Neuronal stem cell (in vitro differentiated cells): Measurements from ENCODE around the gene TRIOBP.

Source experiments
- DNase-seq: peaks from one replicate; pipeline ENCODE4 v3.0.0-alpha.2; 2013; ENCODE audit warnings: low spot score
- H2AFZ ChIP-seq: one replicate; pipeline ENCODE4 v1.6.1; 2013; ENCODE audit warnings: mild to moderate bottlenecking, low read length, inconsistent platforms
- H2AK5ac ChIP-seq: 2 replicates; pipeline ENCODE4 v1.6.1; 2013; ENCODE audit warnings: low read depth, mild to moderate bottlenecking, inconsistent platforms, low read length, moderate library complexity, mixed read lengths
- H2BK120ac ChIP-seq: 2 replicates; pipeline ENCODE4 v1.6.1; 2013; ENCODE audit warnings: low read depth, mild to moderate bottlenecking, inconsistent platforms, low read length, moderate library complexity, mixed read lengths
- H2BK12ac ChIP-seq: one replicate; pipeline ENCODE4 v1.6.1; 2013; ENCODE audit warnings: low read length, inconsistent platforms
- H2BK15ac ChIP-seq: 2 replicates; pipeline ENCODE4 v1.6.1; 2013; ENCODE audit warnings: mild to moderate bottlenecking, low read length, inconsistent platforms, mixed read lengths
- H2BK5ac ChIP-seq: one replicate; pipeline ENCODE4 v1.6.1; 2013; ENCODE audit warnings: inconsistent platforms, mild to moderate bottlenecking, low read length, moderate library complexity
- H3K14ac ChIP-seq: one replicate; pipeline ENCODE4 v1.6.1; 2013; ENCODE audit warnings: low read length, inconsistent platforms
- H3K18ac ChIP-seq: 2 replicates; pipeline ENCODE4 v1.6.1; 2013; ENCODE audit warnings: low read length, inconsistent platforms
- H3K23ac ChIP-seq: 2 replicates; pipeline ENCODE4 v1.6.1; 2013; ENCODE audit warnings: low read depth, mild to moderate bottlenecking, mixed read lengths, low read length, inconsistent platforms; ENCODE audit not compliant: poor library complexity
- H3K27ac ChIP-seq: replicated peaks from 3 replicates; pipeline ENCODE4 v1.5.1; 2013; ENCODE audit warnings: low read length, inconsistent platforms
- H3K27me3 ChIP-seq, 3 experiments: 2 replicates each; pipeline ENCODE4 v1.6.1; 2013; ENCODE audit warnings: low read length in 3 of 3, mild to moderate bottlenecking in 2 of 3, inconsistent platforms in 1 of 3, low read depth in 1 of 3, mixed read lengths in 1 of 3, moderate library complexity in 1 of 3; ENCODE audit not compliant: control insufficient read depth in 3 of 3, insufficient read depth in 3 of 3
- H3K36me3 ChIP-seq, 2 donors: replicated peaks in 1 of 2; 2 replicates each; pipeline ENCODE4 v1.6.1; 2013; ENCODE audit warnings: low read length in 2 of 2; ENCODE audit not compliant: control insufficient read depth in 2 of 2, insufficient read depth in 2 of 2
- H3K4ac ChIP-seq: 2 replicates; pipeline ENCODE4 v1.6.1; 2013; ENCODE audit warnings: inconsistent platforms, mild to moderate bottlenecking, low read length, moderate library complexity
- H3K4me1 ChIP-seq, 2 donors: 1 replicate in 1 of 2; 2 replicates in 1 of 2; pipeline ENCODE4 v1.6.1; 2013; ENCODE audit warnings: low read length in 2 of 2, low read depth in 1 of 2; ENCODE audit not compliant: control insufficient read depth in 2 of 2, insufficient read depth in 1 of 2
- H3K4me2 ChIP-seq: one replicate; pipeline ENCODE4 v1.6.1; 2013; ENCODE audit warnings: mild to moderate bottlenecking, low read length, inconsistent platforms; ENCODE audit not compliant: insufficient read depth, poor library complexity, severe bottlenecking
- H3K4me3 ChIP-seq, 2 donors: 2 replicates each; pipeline ENCODE4 v1.5.1; 2013; ENCODE audit warnings: low read length in 2 of 2, mild to moderate bottlenecking in 2 of 2, inconsistent platforms in 1 of 2, moderate library complexity in 1 of 2
- H3K79me1 ChIP-seq: one replicate; pipeline ENCODE4 v1.6.1; 2013; ENCODE audit warnings: low read depth, mild to moderate bottlenecking, inconsistent platforms, low read length, moderate library complexity
- H3K9ac ChIP-seq: one replicate; pipeline ENCODE4 v1.6.1; 2013; ENCODE audit warnings: mild to moderate bottlenecking, low read depth, low read length, inconsistent platforms; ENCODE audit not compliant: poor library complexity
- H3K9me3 ChIP-seq, 2 donors: replicated peaks in 1 of 2; 2 replicates each; pipeline versions ENCODE3 to v1.6.1; 2013; ENCODE audit warnings: low read length in 2 of 2, mild to moderate bottlenecking in 2 of 2, inconsistent platforms in 1 of 2, low read depth in 1 of 2, mixed read lengths in 1 of 2, moderate library complexity in 1 of 2; ENCODE audit not compliant: control insufficient read depth in 2 of 2, insufficient read depth in 1 of 2
- H4K8ac ChIP-seq: one replicate; pipeline ENCODE4 v1.6.1; 2013; ENCODE audit warnings: low read depth, mild to moderate bottlenecking, inconsistent platforms, low read length, moderate library complexity
- H4K91ac ChIP-seq: one replicate; pipeline ENCODE4 v1.6.1; 2013; ENCODE audit warnings: low read length, low read depth, mild to moderate bottlenecking, inconsistent platforms; ENCODE audit not compliant: poor library complexity
- WGBS, 2 donors: extraction: QIAGEN DNeasy Blood & Tissue Kit; methylation state at CpG; one replicate each; pipeline ENCODE4 v1.1.7; 2013; ENCODE audit warnings: missing lambda C conversion rate in 2 of 2, mixed read lengths in 1 of 2; ENCODE audit not compliant: insufficient read length in 2 of 2, insufficient replicate concordance in 1 of 2; ENCODE audit errors: extremely low coverage in 2 of 2; 5-methylcytosine and 5-hydroxymethylcytosine counted together

Gene TRIOBP

GRCh38 chr22:37658133-37659065 lies 38.4 kb upstream of the TRIOBP start, which contains the start of gene PDXP:
PDXP (plus strand) TSS chr22:37658723; CDS start chr22:37658783, 60 bp downstream.
- no peak within 1 kb of the TSS for H2BK15ac ChIP-seq
- H3K9me3 ChIP-seq, result no peaks in the 10 kb centered on the region
- H3K9ac ChIP-seq, result peak within 1 kb of the TSS; percentile 98
- H3K4ac ChIP-seq, result peak within 1 kb of the TSS; percentile 71
- peaks cover 11 to 16% of the 10 kb centered on the region in 2 donors for H3K4me1 ChIP-seq
- H4K8ac ChIP-seq, result no peak within 1 kb of the TSS
- no peak within 1 kb of the TSS for H2BK120ac ChIP-seq
- peak within 1 kb of the TSS; percentile 94 for H3K14ac ChIP-seq
- H2AFZ ChIP-seq, result peak within 1 kb of the TSS; percentile 88
- no peak within 1 kb of the TSS for H2BK5ac ChIP-seq
- H3K23ac ChIP-seq, result peak within 1 kb of the TSS; percentile 58
- H4K91ac ChIP-seq, result no peak within 1 kb of the TSS
- H2BK12ac ChIP-seq, result no peak within 1 kb of the TSS
- H3K36me3 ChIP-seq, result peaks cover 4 to 31% of the 10 kb centered on the region in 2 donors
- H3K4me3 ChIP-seq, result peak within 1 kb of the TSS; percentile 52 to 94
- H3K27ac ChIP-seq, result peak within 1 kb of the TSS; percentile 43
- peak within 1 kb of the TSS; percentile 82 for H3K4me2 ChIP-seq
- peak within 1 kb of the TSS; percentile 94 for H2AK5ac ChIP-seq
- H3K18ac ChIP-seq, result peak within 1 kb of the TSS; percentile 92
- no peaks in the 10 kb centered on the region for H3K27me3 ChIP-seq
- peaks cover 11% of the 10 kb centered on the region for H3K79me1 ChIP-seq
- DNase-seq, result peak; percentile 99
- no CpG with 5 or more reads among the region's 101 CpGs for WGBS, 2 donors

- peak overlapping the region; percentile 52 to 94 for H3K4me3 ChIP-seq
- peak overlapping the region; percentile 82 for H3K4me2 ChIP-seq
- no CpG with 5 or more reads among the region's 68 CpGs for WGBS, 2 donors
- no peak overlapping the region for H2BK15ac ChIP-seq
- no peaks in the 10 kb centered on the region for H3K9me3 ChIP-seq
- no peak overlapping the region for H2BK5ac ChIP-seq
- no peak overlapping the region for H4K8ac ChIP-seq
- no peak for DNase-seq
- no peak overlapping the region for H2BK120ac ChIP-seq
- H3K79me1 ChIP-seq, result peaks cover 11% of the 10 kb centered on the region
- peak overlapping the region; percentile 58 for H3K23ac ChIP-seq
- no peak overlapping the region for H4K91ac ChIP-seq
- peaks cover 11 to 16% of the 10 kb centered on the region in 2 donors for H3K4me1 ChIP-seq
- peak overlapping the region; percentile 98 for H3K9ac ChIP-seq
- peak overlapping the region; percentile 94 for H2AK5ac ChIP-seq
- no peak overlapping the region for H2BK12ac ChIP-seq
- H2AFZ ChIP-seq, result peak overlapping the region; percentile 88
- H3K27ac ChIP-seq, result no peak overlapping the region
- H3K27me3 ChIP-seq, result no peaks in the 10 kb centered on the region
- H3K14ac ChIP-seq, result peak overlapping the region; percentile 94
- H3K4ac ChIP-seq, result peak overlapping the region; percentile 71
- peak overlapping the region; percentile 92 for H3K18ac ChIP-seq
- H3K36me3 ChIP-seq, result peaks cover 4 to 26% of the 10 kb centered on the region in 2 donors
Measured at GRCh38 chr22:37659066-37659896, 37.6 kb upstream of the TRIOBP start.

GRCh38 chr22:37659897-37660708 lies 36.7 kb upstream of the TRIOBP start:
- no peak overlapping the region for H3K27ac ChIP-seq
- peak overlapping the region; percentile 82 for H3K4me2 ChIP-seq
- H3K4me1 ChIP-seq, result peaks cover 11 to 16% of the 10 kb centered on the region in 2 donors
- H2BK12ac ChIP-seq, result no peak overlapping the region
- no peak overlapping the region for H3K23ac ChIP-seq
- no peaks in the 10 kb centered on the region for H3K27me3 ChIP-seq
- no peak overlapping the region for H4K91ac ChIP-seq
- no peak overlapping the region for H2BK15ac ChIP-seq
- peak overlapping the region; percentile 98 for H3K9ac ChIP-seq
- peak overlapping the region; percentile 52 to 94 for H3K4me3 ChIP-seq
- no peak overlapping the region for H2BK120ac ChIP-seq
- H3K4ac ChIP-seq, result no peak overlapping the region
- peak overlapping the region; percentile 2 for H2BK5ac ChIP-seq
- H3K18ac ChIP-seq, result no peak overlapping the region
- no peak overlapping the region for H4K8ac ChIP-seq
- no peaks in the 10 kb centered on the region for H3K9me3 ChIP-seq
- WGBS, 2 donors, result no CpG with 5 or more reads among the region's 14 CpGs
- no peak for DNase-seq
- peaks cover 4 to 32% of the 10 kb centered on the region in 2 donors for H3K36me3 ChIP-seq
- H3K79me1 ChIP-seq, result peaks cover 12% of the 10 kb centered on the region
- no peak overlapping the region for H2AFZ ChIP-seq
- H3K14ac ChIP-seq, result no peak overlapping the region
- H2AK5ac ChIP-seq, result no peak overlapping the region
